ENCODE data around the gene GNG7.
"Not testable (repeated sequence)": the region's sequence is repeated elsewhere in the genome, so short reads cannot be mapped to it uniquely, and the experiment has no call there.

GNG7 gene

DNA sequence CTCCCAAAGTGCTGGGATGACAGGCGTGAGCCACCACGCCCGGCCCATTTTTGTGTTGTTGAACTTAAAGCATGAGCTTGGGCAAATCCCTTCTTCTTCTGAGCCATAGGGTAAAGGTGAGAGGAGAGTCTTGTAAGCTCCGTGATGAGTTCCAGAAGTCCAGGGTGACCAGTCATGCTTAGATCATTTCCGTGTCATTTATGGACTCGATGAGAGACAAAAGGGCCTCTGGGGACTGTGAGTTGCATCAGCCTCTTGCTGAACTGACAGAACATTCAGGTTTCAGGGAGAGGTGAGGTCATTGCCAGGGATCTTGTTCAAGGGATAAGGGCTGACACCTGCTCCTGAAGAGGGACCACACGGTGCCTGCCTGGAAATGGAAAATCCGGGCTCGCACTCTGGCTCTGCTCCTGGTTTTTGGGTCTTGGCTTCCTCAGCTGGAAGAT, 173.0 kb downstream of the GNG7 start:
- DNase-seq: peak; percentile 68

DNA sequence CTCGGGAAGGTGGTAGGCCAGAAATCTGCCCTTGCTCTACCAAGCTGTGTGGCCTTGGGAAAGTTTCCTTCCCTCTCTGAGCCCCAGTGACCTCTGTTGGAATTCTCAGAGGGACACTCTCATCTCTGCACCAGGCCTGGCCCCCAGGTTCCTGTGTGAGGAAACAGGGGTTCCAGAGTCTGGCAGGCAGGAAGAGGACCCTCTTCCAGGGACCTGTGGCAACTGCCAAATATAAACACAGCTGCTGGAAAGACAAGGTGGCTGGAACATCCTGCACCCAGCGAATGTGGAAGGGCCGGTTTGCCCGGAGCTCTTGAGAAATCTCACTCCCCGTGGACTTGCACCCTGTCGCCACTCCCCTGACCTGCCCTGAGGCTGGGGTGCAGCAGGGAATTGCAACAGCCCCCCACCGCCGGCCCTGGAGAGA, 173.8 kb downstream of the GNG7 start:
- no peak for DNase-seq

DNA sequence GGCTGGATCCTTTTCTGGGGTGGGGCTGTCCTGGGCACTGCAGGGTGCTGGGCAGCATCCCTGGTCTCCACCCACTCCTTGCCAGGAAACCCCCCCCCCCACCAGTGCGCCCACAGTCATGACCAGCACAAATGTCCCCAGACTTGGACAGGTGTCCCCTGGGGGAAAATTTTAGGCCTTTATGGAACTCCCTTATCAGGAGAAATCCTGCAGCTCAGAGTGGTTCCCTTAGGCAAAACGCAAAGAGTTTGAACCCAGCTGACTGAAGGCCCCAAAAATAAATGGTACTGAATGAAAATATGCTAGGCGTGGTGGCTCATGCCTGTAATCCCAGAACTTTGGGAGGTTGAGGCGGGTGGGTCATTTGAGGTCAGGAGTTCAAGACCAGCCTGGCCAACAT, 174.8 kb downstream of the GNG7 start:
- DNase-seq: no peak

DNA sequence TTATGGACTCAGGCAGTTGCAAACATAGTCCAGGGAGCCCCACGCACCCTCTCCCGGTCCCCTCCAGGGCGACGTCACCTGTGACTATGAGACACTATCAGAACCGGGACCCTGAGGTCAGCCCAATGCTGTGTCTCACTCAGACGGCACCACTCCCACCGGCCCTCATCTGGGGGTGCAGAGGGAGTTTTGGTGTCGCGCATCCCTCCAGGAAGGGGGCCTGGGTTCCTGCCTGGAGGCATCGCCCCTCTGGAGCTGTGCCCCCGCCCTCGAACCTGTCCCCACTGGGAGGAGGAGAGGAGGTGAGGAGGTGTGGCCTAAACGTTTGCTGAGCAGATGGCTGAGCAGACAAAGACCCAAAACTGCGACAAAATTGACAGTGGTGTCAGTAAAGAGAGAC, 175.3 kb downstream of the GNG7 start:
- DNase-seq: no peak

DNA sequence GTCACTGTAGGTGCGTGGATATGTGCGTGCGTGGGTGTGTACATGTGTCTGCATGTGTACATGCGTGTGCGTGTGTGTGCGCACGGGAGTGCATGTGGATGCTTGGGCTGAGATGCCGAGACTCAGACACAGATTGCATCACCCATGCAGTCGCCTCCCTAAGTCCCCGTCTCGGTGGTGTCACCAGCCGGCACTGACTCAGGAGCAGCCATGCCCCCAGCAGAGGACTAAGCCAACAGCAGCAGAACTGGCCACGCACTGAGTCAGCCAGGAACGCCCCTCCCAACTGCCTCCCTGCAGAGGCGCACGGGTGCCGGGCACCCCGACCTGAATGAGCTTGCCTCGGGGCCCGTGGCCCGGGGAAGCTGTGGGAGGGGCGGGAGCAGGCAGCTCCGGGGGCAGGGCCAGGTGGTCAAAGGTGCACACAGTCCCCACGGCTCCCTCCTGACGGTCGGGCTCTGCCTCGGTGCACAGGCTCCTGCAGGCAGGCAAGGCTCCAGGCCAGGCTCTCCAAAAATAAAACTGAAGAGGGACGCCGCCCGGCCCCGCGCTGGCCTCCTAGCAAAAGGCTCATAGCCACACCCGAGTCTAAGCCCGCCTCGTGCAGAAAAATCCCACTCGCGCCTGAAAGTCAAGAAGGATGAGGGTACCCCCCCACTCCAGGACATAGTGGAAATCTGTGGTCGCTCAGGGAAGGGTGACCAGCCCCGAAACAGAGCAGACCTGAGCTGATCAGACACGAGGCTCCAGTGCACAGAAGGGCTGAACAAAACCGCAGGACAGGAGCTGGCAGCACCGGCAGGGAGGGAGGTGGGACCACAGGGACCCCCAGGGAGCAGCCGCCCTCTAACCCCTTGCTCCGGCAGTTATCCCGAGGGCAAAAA, 177.4 kb downstream of the GNG7 start:
- DNase-seq: no peak

DNA sequence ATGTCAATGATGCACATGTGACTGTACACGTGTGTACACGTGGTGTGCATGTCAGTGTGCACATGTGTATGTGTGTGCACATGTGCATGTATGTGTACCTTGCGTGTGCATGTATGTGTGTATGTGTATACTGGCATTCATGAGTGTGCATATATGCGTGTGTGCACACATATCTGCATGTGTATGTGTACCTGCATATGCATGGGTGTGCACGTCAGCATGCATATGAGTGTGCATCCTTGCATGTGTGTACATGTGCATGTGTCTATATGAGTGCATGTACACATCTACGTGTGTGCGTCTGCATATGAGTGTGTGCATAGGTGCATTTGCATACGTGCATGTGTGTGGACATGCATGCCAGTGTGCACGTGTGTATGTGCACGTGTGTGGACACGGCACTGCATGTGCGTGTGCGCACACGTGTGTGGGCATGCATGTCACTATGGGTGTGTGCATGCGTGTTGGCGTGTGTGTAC, 178.1 kb downstream of the GNG7 start:
- no peak for DNase-seq

DNA sequence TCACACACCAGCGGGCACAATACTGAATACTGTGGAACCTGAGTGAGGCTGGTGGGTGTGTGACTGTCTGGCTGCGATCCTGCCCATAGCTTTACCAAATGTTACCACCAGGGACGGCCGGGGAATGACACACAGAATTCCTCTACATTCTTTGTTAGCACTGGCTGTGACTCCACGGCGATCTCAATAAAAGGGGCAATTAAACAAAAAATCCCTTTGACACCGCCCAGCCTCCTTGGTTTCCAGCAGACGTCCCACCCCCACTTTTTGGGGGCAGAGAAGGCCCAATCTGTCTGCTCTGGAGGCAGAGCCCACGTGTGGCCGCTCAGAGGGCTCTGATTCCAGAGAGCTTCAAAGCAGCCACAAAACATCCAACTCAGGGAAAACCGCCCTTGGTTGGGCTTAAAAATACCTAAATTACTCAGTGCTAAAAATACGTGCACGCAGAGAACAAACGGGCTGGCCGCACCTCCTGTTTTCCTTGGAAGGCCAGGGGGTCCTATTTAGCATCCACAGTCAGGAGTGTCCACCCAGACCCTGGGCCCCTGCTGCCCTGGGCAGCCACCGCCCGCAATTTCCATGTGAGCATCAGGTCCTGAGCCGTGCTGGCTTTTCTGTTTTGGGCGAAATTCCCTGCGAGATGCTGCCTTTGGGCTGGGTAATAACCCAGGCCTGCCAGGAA, 178.7 kb downstream of the GNG7 start:
- DNase-seq: no peak

DNA sequence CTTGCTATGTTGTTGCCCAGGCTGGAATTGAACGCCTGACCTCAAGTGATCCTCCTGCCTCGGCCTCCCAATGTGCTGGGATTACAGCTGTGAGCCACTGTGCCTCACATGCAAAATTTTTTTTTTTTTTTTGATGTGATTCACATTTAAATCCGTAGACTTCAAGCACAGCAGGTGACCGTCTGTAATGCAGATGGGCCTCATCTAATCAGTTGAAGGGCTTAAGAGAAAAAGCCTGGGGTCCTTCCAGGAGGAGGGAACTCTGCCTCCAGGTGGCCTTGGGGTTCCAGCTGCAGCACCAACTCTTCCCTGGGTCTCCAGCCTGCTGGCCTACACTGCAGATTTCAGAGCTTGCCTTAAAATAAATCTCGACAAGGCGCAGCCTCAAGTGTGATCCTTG, 183.0 kb downstream of the GNG7 start:
- no peak for DNase-seq

DNA sequence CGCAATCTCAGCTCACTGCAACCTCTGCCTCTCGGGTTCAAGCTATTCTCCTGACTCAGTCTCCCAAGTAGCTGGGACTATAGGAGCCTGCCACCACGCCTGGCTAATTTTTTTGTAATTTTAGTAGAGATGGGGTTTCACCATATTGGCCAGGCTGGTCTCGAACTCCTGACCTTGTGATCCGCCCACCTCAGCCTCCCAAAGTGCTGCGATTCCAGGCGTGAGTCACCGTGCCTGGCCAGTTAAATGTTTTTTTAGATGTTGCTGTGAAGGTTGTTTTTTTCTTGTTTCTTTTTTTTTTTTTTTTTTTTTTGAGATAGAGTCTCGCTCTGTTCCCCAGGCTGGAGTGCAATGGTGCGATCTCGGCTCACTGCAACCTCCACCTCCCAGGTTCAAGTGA, 183.6 kb downstream of the GNG7 start:
- not testable (repeated sequence) for DNase-seq

DNA sequence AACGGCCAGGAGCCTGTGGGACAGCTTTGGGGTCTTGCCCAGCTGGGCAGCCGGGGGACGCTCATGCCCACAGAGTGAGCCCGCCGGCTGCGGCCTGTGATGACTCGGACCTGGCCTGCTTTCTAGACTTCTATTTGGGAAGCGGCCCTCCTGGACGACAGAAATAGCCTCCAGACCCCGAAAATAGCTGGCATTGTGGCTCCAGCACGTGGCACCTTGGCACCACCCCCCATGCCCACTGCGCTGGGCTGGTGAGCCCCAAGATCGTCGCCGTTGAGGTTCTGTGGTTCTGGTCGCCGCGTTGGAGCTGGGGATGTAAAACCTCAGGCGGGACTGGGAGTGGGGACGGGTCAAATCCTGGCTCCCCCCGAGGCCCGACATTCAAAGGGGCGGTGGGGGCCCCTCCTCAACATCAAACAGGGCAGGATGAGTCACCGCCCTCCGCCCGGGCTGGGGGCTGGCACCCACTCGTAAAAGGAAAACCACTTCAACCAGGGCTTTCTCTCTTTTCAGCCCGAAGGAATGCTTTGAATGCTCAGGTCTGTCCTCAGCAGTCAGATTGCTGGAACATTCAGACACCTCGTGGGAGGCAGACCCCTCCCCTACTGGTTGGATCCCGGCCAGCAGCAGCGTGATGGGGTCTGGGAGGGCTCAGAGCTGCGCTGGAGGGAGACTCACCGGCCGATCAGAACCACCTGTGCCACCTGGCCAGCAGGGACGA, 184.5 kb downstream of the GNG7 start:
- no peak for DNase-seq

DNA sequence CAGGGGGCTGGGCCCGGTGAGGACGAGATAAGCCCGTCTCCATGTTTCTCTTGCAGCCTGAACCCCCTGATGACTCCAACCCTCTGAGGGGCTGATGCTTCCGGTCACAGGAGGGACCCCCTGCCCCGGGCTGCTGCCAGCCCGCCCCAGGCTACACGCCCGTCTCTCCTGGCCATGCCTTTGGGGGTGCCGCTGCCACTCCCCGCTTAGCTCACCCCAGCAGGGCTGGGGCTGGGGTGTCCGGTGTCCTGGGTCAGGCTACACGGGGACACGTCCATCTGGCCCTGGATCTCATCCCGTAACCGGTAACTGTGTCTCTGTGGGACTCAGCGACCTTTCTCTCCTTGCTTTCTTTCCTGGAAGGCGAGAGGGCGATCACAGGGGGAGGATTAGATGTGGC, 185.8 kb downstream of the GNG7 start:
- no peak for DNase-seq

DNA sequence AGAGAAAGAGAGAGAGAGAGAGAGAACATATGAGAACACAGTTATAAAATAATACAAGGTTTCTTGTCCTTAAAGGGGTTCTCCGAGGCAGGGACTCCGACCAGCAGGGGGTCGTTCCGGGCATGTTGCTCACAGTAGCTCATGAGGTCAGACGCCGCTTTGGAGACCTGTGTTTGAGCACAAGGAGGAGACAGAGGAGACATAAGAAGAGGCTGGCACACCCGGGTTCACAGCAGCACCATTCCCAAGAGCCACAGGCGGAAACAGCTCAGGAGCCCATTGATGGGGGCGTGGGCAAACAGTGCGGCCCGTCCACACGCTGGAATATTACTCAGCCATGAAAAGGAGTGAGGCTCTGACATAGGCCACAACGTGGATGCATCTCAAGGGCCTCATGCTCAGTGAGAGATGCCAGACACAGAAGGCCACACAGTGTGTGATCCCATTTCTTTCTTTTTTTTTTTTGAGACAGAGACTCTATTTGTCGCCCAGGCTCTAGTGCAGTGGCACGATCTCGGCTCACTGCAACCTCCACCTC, 187.4 kb downstream of the GNG7 start:
- DNase-seq: no peak

DNA sequence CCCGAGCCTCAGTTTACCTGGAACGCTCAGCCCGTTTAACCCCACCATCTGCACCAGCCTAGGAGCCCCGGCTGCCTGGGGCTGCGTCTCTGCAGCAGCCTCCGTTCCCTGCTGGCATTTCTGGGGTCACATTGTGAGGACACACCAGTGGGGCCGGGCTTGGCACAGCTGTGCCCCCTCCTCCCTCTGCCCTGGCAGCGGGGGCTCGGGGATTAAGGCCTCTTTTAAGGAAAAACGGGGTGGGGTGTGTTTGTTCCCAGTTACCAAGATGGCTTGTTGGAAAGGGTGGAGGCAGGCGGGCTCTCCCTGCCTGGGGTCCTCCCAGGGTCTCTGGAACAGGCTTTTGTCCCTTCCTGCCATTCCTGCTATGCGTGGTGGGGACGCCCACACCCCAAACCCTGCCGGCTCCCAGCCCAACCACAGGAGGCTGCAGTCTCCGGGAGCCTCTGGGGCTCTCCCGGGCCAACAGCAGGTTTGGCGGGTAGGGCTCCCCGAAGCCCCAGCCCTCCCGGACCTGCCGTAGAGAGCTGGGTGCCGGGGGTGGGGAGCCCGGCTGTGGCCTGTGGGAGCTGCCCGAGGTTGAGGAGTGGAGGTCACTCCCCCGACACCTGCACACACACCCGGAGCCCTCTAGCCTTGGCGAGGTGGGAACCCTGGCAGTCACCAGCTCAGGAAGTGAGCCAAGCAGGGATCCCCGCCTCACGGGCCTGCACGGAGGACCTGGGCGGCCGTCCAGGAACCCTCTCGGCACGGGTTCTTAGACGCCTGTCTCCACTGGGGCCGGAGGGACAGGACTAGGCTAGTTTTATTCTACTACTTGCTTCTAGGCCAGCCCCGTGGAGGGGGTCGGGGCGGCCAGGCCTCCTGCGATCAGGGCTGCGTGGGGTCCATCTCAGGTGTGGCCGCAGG, 189.7 kb downstream of the GNG7 start:
- DNase-seq: no peak

DNA sequence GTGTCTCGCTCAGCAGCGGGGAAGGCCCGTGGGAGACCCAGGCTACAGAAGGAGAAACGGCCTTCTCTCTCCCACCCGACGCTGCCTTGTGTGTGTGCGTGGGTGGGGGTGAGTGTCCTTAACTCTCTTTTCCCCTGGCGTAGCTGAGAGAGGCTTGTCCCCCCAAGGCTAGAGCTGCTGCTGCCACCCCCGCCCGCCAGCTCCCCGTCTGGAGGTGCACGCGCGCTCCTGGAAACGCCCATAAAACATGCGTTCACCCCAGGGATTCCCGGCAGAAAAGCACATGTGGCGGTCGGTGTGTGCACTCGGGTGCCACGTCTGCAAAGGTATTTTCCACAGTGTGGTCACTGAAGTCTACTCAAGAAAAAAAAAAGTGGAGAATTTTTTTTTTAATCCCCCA, 190.5 kb downstream of the GNG7 start:
- no peak for DNase-seq

DNA sequence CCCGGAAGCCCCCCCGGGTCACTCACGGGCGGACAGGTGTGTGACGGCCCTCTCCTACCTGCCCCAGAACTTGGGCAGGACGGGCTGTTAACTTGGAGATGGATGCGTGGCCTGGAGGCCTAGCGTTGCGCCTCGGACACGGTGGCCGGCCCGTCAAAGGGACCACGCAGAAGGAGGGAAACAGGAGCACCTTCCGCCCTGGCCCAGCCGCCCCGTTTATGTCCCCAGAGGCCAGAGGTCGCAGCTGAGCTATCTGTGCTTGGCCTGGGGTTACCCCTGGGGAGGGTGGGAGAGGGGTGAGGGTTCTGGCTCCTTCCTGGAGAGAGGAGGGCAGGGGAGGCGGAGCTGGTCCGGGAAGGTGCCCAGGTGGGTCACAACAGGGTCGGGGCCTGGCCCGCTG, 190.9 kb downstream of the GNG7 start:
- DNase-seq: no peak

DNA sequence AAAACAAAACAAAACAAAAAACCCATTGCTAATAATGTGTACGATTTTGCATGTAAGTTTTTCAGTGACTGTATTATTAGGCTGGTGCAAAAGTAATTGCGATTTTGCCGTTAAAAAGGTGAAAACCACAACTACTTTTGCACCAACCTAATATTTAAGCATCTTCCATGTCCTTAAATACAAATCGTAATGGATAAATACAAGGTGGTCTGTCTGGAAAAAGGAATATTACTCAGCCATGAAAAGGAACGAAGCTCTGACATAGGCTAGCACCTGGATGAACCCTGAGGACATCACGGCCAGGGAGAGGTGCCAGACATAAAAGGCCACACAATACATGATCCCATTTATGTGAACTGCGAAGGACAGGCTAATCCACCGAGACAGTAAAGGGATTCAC, 193.4 kb downstream of the GNG7 start:
- DNase-seq: no peak

DNA sequence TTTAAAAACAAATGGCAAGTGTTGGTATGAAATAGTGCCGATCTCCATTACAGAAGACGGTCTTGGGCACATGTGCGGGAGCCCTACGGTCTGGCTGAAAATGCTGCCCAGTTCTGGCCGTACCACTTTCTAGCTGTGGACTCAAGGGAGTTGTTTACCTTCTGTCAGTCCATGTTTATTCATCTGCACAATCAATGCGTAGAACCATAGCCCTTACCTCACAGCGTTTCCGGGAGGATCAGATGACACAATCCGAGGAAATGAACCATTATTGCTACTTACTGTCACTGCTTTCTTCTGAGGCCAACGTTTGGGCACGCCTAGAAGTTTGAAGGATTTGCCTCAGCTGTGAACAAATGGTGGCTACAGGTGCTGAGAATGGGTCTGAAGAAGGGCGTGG, 195.4 kb downstream of the GNG7 start:
- no peak for DNase-seq

DNA sequence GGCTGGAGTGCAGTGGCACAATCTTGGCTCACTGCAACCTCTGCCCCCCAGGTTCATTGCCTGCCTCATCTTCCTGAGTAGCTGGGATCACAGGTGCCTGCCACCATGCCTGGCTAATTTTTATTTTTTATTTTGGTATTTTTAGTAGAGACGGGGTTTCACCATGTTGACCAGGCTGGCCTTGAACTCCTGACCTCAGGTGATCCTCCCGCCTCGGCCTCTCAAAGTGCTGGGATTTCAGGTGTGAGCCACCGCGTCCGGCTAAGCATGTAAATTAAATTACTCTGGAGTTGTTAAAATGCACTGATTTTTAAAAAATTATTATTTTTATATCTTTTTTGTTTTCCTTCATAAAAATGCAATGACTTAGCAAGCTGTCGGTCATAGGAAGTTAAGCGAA, 195.8 kb downstream of the GNG7 start:
- DNase-seq: not testable (repeated sequence)

DNA sequence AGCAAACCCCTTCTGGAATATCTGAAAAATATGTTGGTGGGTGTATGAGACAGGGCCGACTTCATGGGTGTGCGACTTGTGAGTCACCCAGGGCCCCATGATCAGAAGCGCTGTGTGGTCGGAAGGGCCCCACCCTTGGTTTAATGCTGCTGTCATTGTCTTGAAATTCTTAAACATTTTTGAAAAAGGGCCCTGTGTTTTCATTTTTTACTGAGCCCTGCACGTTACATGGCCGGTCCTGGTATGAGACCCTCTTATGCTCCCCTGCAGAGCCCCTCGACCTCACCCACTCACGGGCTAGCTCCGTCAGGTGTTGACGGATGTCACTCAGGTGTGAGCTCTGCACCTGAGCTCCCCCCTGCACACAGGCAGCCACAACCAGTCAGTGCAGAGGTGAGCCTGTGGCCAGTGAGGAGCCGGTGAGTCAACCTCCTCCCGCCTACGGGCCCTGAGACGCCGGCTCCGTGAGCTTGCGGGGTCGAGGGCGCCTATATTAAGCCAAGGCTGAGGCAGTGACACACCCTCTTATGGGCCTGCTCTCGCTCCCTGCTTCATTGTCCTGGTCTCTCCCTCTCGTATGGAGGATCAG, 198.9 kb downstream of the GNG7 start:
- no peak for DNase-seq

DNA sequence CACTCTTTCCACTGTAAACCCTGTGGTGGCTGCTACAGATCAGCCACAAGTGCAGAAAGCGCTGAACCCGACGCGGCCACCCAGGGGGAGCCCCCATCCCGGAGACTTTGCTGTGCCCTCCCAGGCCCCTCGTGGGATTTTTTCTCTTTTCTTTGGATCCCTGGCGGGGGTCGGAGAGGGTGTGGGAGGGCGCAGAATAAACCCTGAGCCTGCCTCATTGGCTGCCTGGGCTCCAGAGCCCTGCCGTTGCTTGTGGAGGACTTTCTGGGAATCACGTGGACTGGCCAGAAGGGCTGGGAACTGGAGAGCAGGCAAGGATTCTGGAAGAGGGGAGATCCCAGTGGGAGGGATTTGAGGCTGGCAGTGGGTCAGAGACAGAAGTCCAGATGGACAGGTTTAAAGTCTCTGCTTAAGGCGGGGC, 201.6 kb downstream of the GNG7 start:
- DNase-seq: no peak

DNA sequence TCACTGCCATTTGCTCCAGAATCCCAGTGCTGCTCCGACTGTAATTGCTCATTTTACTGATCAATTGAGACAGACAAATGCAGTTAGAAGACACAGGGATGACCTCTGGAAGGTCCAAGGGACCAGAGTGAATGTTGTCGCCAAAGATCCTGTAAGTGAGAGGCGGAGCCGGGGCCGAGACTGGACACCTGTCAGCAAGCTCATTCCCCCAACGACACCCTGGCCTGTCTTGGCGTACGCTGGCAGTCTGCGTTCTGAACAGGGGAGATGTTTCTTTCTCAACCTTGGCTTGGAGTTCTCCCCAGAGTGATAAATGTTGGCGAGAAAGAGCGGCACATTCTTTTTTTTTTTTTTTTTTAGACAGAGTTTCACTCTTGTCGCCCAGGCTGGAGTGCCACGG, 202.3 kb downstream of the GNG7 start:
- DNase-seq: no peak

DNA sequence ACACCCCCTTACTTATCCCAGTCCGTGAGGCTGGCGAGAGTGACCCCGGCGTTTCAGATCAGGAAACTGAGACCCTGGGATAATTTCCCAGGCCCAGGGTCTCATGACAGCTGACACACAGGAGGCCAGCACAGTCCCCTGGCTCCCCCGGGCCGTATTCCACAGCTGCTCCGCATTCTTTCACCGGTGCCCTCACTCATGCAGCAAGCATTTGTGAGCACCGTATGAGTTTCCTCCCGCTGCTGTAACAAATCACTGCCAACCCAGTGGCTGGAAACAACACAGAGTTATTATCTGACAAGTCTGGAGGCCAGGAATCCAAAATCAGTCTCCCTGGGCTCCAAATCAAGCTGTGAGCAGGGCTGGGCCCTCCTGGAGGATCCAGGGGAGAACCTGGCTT, 205.3 kb downstream of the GNG7 start:
- DNase-seq: no peak
